DMS53 treated with DMSO at 0.1 percent for 48 hours (cell line): ENCODE results near the gene SLC29A4.
A peak's percentile ranks its signal among the peaks of the same experiment; 100 is the strongest.
"Not testable (repeated sequence)": the region's sequence is repeated elsewhere in the genome, so short reads cannot be mapped to it uniquely, and the experiment has no call there.

ENCODE experiments used
- DNase-seq: peaks from one replicate; lab custom pipeline; 2025; ENCODE audit not compliant: unreplicated experiment; lab: John Stamatoyannopoulos, UW

The SLC29A4 gene, protein sequence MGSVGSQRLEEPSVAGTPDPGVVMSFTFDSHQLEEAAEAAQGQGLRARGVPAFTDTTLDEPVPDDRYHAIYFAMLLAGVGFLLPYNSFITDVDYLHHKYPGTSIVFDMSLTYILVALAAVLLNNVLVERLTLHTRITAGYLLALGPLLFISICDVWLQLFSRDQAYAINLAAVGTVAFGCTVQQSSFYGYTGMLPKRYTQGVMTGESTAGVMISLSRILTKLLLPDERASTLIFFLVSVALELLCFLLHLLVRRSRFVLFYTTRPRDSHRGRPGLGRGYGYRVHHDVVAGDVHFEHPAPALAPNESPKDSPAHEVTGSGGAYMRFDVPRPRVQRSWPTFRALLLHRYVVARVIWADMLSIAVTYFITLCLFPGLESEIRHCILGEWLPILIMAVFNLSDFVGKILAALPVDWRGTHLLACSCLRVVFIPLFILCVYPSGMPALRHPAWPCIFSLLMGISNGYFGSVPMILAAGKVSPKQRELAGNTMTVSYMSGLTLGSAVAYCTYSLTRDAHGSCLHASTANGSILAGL

DNA sequence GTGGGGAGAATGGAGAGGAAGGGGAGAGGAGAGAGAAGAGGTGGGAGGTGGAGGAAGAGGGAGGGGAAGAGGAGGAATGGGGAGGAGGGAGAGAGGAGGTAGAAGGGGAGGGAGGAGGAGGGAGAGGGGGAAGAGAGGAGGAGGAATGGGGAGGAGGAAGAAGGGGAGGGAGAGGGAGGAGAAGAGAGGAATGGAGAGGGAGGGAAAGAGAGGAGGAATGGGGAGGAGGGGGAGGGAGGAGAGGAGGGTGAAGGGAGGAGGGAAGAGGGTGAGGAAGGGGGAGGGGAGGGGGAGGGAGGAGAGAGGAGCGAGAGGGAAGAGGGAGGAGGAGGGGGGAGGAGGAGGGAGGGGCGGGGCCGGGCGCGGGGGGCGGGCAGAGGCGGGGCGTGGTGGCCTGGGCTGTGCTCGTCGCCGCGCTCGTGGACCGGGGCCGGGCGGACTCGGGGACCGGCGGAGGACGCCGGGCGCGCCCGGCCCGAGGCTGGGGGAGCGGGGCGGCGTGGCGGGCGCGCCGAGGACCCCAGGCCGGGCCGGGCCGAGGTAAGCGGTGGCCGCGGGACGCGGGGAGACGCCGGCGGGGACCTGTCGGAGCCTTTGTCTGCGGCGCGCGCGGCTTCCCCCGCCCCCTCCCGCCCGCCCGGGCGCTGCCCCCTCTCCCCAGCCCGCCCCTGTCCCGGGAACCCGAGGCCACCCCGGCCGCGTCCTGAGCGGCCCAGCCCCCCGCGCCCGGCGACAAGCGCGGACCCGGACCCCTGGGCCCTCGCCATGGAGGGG lies at the start of gene SLC29A4:
Gene SLC29A4, plus strand, starts transcription at position 401 of the 774 bp plus-strand sequence. CDS start 4,874 bp downstream, outside the sequence.
- no peak for DNase-seq

DNA sequence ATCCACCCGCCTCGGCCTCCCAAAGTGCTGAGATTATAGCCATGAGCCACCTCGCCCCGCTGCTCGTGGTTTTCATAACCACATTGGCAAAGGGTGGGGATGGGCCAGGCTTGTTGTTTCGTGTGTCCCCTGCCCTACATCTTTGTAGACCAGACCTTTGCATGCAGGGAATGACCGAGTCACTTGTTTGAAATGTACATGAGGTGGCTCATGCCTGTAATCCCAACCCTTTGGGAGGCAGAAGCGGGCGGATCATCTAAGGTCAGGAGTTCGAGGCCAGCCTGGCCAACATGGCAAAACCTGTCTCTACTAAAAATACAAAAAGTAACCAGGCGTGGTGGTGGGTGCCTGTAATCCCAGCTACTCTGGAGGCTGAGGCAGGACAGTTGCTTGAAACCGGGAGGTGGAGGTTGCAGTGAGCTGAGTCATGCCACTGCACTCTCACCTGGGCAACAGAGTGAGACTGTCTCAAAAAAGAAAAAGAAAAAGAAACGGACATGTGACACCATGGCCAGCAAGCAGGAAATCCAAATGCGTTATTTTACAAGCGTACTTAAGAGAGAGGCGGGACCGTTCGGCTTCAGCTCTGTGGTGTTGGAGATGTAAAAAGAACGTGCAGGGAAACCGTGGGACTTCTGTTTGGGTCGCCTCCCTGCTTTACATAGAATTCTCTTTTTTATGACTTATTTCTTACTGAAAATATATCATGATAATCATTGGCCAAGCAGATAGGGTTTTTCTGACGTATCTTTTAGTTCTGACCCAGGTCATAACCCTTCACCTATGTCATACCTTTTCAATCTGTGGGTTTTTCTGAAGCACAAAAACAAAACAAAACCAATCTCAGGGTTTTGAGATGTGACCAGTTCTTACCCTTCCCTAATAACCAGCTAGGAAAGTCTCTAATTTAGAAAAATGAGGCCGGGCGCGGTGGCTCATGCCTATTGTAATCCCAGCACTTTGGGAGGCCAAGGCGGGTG lies 47.6 kb upstream of the SLC29A4 start:
- DNase-seq: peak; percentile 52

DNA sequence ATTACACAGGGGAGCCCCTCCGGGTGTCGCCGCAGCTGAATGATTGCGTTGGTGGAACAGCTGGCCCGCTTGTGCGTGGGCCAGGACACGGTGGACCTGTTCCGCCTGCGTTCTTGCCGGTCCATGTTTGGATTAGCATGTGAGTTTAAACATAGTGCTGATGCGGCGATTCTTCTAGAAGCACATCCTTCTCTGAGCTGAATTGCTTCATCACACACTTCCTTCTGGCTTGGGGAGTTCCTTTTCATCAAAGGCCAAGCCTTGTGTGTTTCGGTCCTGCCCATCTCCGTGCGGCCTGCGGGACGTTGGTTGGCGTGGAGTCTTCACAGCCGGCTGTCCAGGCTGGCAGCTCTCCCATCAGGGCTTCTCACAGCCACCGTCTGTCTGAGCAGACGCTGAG lies 45.5 kb upstream of the SLC29A4 start:
- DNase-seq: peak; percentile 8

DNA sequence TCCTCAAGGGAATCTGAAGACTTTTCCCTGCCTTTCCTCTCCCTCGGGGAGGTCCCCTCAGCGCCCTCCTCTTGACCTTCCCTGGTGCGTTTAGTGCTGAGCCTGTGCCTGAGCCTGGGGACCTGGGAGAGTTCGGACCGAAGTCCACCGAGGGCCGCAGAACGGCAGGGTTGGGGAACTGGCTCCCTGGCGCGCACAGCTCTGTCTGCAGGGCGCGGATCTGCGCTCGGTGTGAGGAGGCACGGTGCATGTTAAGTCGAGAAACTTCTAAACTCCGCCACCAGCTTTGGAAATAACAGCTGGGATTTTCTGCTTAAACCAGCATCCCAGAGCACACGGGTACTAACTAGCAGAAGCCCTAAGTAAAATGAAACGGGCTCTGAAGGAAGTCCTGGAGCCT lies 44.2 kb upstream of the SLC29A4 start:
- DNase-seq: no peak

DNA sequence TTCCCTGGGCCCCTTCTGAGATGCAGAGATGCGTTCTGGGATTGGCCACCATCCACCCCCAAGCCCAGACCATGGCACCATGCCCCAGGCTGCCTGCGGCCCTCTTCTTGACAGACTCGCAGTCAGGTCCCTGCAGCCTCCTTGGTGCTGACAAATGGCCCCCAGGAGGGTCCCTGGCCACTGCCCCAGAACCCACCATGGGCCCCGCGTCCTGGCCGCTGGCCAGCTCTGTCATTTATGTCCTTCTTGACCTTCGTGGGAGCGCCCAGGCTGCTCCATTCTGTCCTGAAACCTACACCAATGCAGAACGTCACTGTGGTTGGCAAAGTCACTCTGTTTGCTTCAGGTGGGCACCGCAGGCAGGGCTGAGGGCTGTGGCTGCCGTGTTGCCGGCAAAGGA lies 39.5 kb upstream of the SLC29A4 start:
- DNase-seq: no peak

DNA sequence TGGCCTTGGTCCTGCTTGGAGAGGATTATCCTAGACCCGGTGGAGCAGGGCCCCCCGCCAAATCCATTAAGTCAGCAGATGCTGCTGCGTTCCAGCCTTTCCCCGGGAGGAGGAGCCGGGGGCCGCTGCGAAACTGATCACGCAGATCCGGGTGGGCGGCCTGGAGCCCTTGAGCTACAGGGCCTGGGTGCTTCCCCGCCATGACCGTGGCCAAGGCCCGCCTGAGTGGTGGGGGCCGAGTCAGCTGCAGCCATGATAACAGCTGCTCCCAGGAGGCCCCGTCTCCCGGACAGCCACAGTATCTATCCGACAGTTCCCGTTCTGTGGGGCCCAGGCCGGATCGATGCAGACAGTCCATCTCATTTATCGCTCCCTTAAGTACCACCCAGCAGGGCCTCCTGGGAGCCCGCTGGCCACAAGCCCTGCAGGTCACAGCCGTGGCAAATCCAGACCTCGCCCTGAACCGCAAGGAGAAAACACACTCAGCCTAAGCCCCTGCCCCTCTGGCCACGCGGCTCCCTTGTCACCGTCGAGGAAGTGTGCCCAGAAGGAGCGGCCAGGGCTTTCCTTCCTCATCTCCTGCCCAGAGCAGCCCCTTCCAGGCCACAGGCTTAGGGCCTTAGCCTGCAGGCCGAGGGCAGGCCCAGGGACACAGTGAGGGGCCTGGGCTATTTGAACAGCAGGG lies 34.4 kb upstream of the SLC29A4 start:
- no peak for DNase-seq

DNA sequence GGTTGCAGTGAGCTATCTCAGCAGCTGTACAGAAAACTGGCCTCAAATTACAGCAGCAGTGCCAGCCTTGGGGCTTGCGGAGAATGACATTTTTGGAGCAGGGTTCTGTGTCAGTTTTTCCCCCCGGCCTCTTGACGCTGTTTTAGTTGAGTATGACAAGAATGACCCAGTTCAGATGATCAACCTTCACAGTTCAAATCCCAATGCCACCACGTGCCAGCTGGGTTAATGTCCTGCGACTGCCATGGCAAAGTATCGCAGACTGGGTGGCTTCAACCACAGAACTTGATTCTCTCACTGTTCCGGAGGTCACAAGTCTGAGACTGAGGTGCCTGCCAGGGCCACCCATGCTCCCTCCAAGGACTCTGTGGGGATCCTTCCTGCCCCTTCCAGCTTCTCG lies 32.0 kb upstream of the SLC29A4 start:
- not testable (repeated sequence) for DNase-seq

DNA sequence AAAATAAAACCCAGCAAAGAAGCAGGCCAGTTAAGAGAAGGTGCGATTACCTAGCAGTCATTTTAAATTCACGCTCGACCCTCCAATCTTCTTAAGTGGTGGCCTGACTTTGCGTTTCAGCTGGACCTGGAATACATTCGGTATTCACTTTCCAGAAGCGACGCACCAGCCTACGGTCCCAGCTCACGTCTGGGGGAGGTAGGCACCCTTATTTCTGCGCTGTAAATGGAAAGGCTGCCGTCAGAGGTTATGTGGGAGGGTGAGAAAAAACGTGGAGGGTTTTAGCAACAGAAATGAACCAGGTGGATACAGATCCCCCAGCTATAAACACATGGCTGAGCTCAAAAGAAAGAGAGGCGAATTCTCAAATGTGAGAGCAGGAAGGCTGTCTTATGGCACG lies 29.2 kb upstream of the SLC29A4 start:
- not testable (repeated sequence) for DNase-seq

DNA sequence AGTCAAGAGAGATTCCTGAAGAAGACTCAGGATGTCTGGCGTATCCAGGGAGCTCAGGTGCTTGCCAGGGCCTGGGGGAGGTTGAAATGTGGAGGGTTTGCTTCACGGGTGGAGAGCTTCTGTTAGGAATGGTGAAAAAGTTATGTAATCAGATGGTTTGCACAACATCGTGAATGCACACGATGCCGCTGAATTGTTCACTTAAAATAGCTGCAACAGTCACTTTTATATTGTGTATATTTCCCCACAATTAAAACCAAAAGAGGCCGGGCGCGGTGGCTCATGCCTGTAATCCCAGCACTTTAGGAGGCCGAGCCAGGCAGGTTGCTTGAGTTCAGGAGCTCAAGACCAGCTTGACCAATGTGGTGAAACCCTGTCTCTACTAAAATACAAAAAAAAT lies 28.4 kb upstream of the SLC29A4 start:
- DNase-seq: not testable (repeated sequence)

DNA sequence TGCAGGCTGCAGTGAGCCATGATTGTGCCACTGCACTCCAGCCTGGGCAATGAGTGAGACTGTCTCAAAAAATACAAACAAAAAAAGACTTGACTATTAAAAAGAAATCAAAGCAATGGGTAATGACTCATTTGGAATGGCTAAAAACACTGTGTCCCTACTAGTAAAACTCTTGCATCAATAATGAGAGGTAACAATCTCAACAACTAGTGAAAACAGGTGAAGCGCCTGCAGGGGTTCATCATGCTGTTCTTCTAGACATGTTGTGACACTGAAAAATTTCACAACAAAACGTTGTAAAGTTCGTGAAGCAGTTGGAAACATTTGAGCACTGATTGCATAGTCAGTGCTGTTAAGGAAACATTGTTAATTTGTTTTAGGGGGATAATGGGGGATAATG lies 26.9 kb upstream of the SLC29A4 start:
- no peak for DNase-seq

DNA sequence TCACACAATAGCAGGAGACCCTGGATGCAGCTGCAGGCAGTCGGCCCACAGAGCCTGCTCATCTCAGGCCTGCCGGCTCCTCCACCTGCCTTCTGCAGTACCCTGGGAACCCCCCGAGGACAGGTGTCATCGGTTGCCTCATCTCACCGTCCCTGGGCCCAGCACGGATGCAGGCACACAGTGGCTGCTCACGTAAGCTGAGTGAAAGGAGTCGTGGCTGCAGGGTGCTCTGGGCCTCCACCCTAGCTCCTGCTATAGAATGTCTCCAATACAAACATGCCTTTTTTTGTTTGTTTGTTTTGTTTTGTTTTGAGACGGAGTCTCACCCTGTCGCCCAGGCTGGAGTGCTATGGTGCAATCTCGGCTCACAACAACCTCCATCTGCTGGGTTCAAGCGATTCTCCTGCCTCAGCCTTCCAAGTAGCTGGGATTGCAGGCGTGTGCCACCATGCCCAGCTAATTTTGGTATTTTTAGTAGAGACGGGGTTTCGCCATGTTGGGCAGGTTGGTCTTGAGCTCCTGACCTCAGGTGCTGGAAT lies 22.1 kb upstream of the SLC29A4 start:
- DNase-seq: peak; percentile 7

DNA sequence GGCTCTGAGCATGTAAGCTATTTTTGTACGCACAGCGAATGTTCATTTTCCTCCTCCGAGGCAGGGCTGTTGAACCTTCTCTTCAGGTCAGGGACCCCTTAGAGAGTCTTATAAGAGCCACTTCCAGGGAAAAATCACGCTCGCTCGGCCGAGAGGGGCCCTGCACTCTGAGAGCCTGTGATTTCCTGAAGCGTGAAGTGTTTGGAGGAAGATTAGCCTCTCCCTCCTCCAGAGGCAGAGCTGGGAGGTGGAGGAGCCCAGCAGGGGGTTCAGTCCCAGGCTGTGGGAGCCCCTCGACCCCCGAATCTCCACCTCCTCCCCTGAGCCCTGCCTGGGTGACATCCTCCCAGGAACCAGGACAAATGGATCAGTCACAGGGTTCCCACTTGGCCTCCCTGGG lies 19.7 kb upstream of the SLC29A4 start:
- DNase-seq: not testable (repeated sequence)

DNA sequence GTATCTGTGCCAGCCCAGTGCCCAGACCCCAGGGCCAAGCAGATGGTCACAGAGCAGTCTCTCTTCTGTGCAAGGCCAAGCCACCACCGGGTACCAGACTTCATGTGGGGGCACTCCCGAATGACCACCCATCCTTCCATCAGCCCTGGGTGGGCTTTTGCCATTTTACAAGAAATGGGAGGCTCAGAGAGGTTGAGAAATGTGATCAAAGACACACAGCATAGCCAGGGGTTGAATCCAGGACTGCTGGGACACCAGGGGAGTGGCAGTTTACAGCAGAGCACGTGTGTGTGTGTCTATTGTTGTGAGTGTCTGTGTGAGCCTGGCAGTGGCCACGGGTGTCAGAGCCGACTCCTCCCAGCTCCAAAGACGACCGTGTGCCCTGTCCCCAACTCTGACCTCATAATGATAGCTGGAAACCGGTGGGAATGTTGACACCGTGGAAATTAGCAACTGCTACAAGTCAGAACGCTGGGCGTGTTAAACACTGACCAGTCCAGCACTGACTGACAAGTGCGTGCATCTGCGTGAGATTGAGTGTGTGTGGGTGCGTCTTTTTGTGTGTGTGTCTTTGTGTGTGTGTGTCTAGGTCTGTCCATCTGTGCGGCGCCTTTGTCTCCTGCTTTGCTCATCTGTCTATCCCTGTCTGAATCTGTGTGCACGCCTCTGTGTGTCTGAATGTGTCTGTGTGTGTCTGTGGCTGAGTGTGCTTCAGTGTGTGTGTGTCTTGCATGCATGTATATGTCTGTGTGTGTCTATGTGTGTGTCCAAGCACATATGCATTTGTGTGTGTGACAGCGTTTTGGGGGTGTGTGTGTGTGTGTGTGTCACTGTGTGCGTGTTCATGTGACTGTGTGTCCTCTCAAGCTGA lies 17.2 kb upstream of the SLC29A4 start:
- DNase-seq: no peak

DNA sequence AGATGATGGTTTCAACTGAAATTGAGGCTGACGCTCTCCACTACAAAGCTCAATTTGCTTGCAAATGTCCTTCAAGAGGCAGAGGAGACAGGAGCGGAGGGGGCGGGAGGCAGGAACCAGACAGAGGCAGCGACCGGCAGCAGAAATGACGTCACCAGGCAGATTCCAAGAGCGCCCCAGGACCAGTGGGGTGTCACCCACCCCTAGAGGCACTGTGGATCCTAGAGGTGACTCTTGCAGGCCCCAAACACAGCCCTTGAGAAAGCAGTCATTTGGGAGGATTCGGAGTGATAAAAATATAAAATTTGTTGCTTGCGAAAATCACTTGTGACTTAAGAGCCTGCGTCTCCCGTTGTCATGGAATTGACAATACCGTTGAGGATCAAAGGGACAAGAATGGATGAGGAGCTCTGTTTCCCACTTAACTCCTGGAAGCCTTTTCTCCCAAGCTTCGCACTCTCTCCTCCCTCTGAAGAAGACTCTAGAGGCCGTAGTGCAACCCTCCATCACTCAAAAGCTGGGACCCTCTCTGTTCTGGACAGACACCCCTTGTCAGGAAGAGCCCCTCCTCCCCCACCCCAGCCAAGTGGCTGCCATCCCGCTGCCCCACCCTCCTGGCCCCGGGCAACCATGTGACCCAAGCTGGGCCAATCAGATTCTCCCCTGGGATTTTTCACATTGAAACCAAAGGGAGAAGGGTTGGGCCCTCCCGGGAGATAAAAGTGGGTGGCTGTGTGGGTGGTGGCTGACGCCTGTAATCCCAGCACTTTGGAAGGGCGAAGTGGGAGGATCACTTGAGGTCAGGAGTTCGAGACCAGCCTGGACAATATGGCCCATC lies 16.3 kb upstream of the SLC29A4 start:
- peak; percentile 28 for DNase-seq

DNA sequence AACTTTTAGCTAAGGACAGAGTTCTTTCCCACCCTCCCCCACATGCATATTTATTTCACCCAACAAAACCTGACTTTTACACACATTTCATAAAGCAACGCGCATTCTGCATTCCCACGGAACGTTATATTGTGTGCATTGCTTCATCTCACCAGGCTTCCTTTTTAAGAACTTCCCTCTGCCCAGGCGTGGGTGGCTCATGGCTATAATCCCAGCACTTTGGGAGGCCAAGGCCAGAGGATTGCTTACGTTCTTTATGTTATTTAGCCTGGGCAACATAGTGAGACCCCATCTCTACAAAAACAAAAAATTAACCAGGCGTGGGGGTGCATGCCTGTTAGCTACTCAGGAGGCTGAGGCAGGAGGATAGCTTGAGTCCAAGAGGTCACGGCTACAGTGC lies 14.9 kb upstream of the SLC29A4 start:
- DNase-seq: not testable (repeated sequence)

DNA sequence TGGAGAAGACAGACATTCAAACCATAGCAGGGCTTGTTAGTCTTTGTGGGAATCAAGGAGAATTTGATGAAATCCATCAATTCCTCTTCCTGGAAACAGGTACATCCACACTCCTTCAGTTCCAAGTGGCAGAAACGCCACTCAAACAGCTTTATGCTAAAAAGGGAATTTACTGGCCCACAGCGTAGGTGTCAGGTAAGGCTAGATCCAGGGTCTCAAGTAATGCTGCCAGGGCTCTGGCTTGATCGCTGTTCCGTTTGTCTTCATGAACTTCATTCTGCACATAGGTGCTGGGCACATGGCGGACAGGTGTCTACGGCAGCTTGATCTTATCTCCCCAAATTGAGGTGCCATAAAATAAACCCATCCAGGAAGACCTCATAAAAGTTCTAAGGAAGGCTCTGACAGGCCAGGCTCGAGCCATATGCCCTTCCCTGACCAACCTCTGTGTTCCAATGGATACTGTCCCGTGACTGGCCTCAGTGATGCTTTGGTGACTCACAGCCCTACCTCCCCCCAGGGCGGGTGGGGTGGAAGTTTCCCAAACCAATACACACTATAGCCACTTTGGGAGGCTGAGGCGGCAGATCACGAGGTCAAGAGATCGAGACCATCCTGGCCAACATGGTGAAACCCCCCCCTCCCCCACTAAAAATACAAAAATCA lies 12.6 kb upstream of the SLC29A4 start:
- not testable (repeated sequence) for DNase-seq

DNA sequence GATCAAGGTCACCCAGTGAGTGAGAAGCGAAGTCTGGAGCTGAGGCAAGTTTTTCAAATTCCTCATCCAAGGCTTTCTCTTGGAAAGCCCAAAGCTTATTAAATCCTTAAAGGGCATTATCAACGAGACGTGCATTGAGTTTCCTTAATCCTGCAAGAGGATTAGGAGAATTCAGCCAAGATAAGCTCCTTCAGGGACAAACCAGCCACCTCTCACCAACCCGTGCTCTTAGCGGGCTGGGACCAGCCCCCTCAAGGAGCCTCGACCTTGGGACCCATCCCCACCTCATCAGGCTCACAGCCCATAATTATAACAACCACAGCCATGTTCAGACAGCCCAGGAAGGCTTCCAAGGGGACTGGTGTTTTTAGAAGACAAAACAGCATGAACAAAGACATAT lies 12.0 kb upstream of the SLC29A4 start:
- no peak for DNase-seq
